Lung (tissue), 12 donors: ENCODE data around the gene TBP. TPM values are rescaled to one million over a fixed set of nuclear protein-coding genes. Genes with fewer than 3 reads are reported as not detected.

ENCODE experiments used
- ATAC-seq: fragments of 200-7000 bp; cut with Tn5 transposase; one replicate; pipeline ENCODE4 v1.9.1; 2020; ENCODE audit warnings: moderate number of reproducible peaks; ENCODE audit not compliant: insufficient read depth, low FRiP score
- DNase-seq, 3 donors: peaks; one replicate each; pipeline ENCODE4 v3.0.0-alpha.2; 2013 to 2017
- H3K27ac ChIP-seq, 2 donors: one replicate each; pipeline ENCODE4 v1.5.1; 2013; ENCODE audit warnings: mild to moderate bottlenecking in 2 of 2, moderate library complexity in 2 of 2, control low read depth in 1 of 2, inconsistent platforms in 1 of 2, low read depth in 1 of 2, low read length in 1 of 2
- H3K27me3 ChIP-seq, 3 donors: one replicate each; pipeline ENCODE4 v1.5.1; 2013; ENCODE audit warnings: low read length in 2 of 3; ENCODE audit not compliant: control insufficient read depth in 3 of 3, insufficient read depth in 3 of 3
- H3K36me3 ChIP-seq, 4 donors: one replicate each; pipeline ENCODE4 v1.5.1; 2013; ENCODE audit warnings: low read length in 4 of 4, mild to moderate bottlenecking in 1 of 4, moderate library complexity in 1 of 4; ENCODE audit not compliant: control insufficient read depth in 4 of 4, insufficient read depth in 4 of 4
- H3K4me1 ChIP-seq, 5 donors: one replicate each; pipeline ENCODE4 v1.5.1; 2013; ENCODE audit warnings: low read length in 5 of 5, mild to moderate bottlenecking in 2 of 5, moderate library complexity in 1 of 5; ENCODE audit not compliant: control insufficient read depth in 5 of 5, insufficient read depth in 5 of 5
- H3K4me3 ChIP-seq: one replicate; pipeline ENCODE4 v1.5.1; 2013; ENCODE audit warnings: mild to moderate bottlenecking, control low read depth, moderate library complexity
- H3K9ac ChIP-seq, 2 donors: one replicate each; pipeline ENCODE4 v1.5.1; 2013; ENCODE audit warnings: low read length in 2 of 2, control low read depth in 1 of 2; ENCODE audit not compliant: insufficient read depth in 1 of 2
- H3K9me3 ChIP-seq, 4 donors: one replicate each; pipeline ENCODE4 v1.5.1; 2013; ENCODE audit warnings: low read length in 3 of 4, mild to moderate bottlenecking in 1 of 4, moderate library complexity in 1 of 4; ENCODE audit not compliant: control insufficient read depth in 4 of 4, insufficient read depth in 3 of 4
- CTCF ChIP-seq: IDR thresholded peaks from 2 replicates; pipeline ENCODE4 v1.5.1; 2012; ENCODE audit warnings: mild to moderate bottlenecking; ENCODE audit errors: control extremely low read depth, extremely low read depth
- WGBS, 2 donors: extraction: QIAGEN DNeasy Blood & Tissue Kit; methylation state at CpG; one replicate each; pipeline ENCODE4 v1.1.7; 2013; 5-methylcytosine and 5-hydroxymethylcytosine counted together
- polyA plus RNA-seq, 2 donors: library from polyadenylated mRNA; stranded (reverse); fragments of 200-250 nt; gene quantifications; one replicate each; pipeline ENCODE4 v1.2.1, GENCODE V29; 2013
- total RNA-seq, 2 donors: library from RNA; depleted of rRNA in 1 of 2; stranded (reverse); fragments of >200 nt in 1 of 2; gene quantifications; one replicate each; pipeline ENCODE4 v1.2.1, GENCODE V29; 2014 to 2021
- donor health status: control.
- donor health status: control.
- donor health status: Bipolar disorder and iron deficiency.
- donor health status: healthy.
- donor health status: DM: yes; HTN: yes; CAD: no.

TBP gene
- total and polyA plus RNA-seq, 4 donors = 9.2 to 13.7 (median 11.3) TPM

- no peak for DNase-seq
- 94 to 95% methylated on average over 20 of the region's 20 CpGs for WGBS, 2 donors
- peaks cover 0 to 9% (median 0%) of the 10 kb centered on the region in 5 donors for H3K4me1 ChIP-seq
- no peaks in the 10 kb centered on the region for H3K9me3 ChIP-seq
- no peak overlapping the region for H3K27ac ChIP-seq
- peaks cover 0 to 10% (median 6%) of the 10 kb centered on the region in 3 donors for H3K27me3 ChIP-seq
- no peak for ATAC-seq
- H3K4me3 ChIP-seq = no peak overlapping the region
- no peaks in the 10 kb centered on the region for H3K36me3 ChIP-seq
- no peak for TF ChIP-seq CTCF
- no peak overlapping the region for H3K9ac ChIP-seq
Observed at GRCh38 chr6:170510631-170511030, 43.5 kb upstream of the TBP start.

- DNase-seq (no peak), ATAC-seq (no peak)
- no peaks in the 10 kb centered on the region for H3K9me3 ChIP-seq
- H3K27me3 ChIP-seq = peaks cover 0 to 7% (median 4%) of the 10 kb centered on the region in 3 donors
- H3K4me1 ChIP-seq = peaks cover 0 to 9% (median 0%) of the 10 kb centered on the region in 5 donors
- H3K27ac ChIP-seq = no peak overlapping the region
- no peak overlapping the region for H3K4me3 ChIP-seq
- no peaks in the 10 kb centered on the region for H3K36me3 ChIP-seq
- H3K9ac ChIP-seq = no peak overlapping the region
- WGBS, 2 donors = 87 to 93% methylated on average over 4 of the region's 4 CpGs
- no peak for TF ChIP-seq CTCF
Observed at GRCh38 chr6:170512249-170512648, 41.9 kb upstream of the TBP start.

GRCh38 chr6:170514908-170515307, 39.3 kb upstream of the TBP start:
- Histone ChIP-seq H3K9ac (no peak overlapping the region), H3K9me3 (no peaks in the 10 kb centered on the region), H3K27ac (no peak overlapping the region), H3K27me3 (peaks cover 0 to 7% (median 4%) of the 10 kb centered on the region in 3 donors), H3K36me3 (no peaks in the 10 kb centered on the region), H3K4me3 (no peak overlapping the region), H3K4me1 (peaks cover 0 to 7% (median 0%) of the 10 kb centered on the region in 5 donors)
- ATAC-seq = no peak
- no peak for TF ChIP-seq CTCF
- WGBS, 2 donors = 79 to 85% methylated on average over 1 of the region's 1 CpG
- DNase-seq = no peak
